Stimulated activated CD8-positive, alpha-beta memory T cell treated with anti-CD3 and anti-CD28 coated beads, Interleukin-12 subunit alpha, Interleukin-12 subunit beta, amount 100 ng/mL, for 24 hours (primary cell): Measurements from ENCODE around the gene CDC42EP4.
"Not testable (repeated sequence)": the region's sequence is repeated elsewhere in the genome, so short reads cannot be mapped to it uniquely, and the experiment has no call there.

ENCODE experiments used
- DNase-seq: peaks from one replicate; pipeline ENCODE4 v3.0.0-alpha.2; 2020; ENCODE audit errors: extremely low read depth

The CDC42EP4 gene

GRCh38 chr17:73278465-73279453 is 33.0 kb downstream of the CDC42EP4 start:
- no peak for DNase-seq

- DNase-seq, result no peak
Observed at GRCh38 chr17:73278049-73278464, 33.7 kb downstream of the CDC42EP4 start.

DNA sequence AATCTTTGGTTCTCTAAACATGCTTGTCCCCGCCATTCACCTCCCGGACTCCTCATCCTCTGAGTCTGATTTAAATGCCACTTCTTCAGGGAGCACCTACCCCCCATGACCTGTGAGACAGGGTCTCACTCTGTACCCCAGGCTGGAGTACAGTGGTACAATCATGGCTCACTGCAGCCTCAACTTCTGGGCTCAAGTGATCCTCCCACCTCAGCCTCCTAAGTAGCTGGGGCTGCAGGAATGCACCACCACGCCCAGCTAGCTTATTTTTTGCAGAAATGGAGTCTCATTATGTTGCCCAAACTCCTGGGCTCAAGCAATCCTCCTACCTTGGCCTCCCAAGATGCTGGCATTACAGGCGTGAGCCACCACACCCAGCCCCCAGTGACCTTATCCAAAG is 37.3 kb downstream of the CDC42EP4 start:
- no peak for DNase-seq

DNA sequence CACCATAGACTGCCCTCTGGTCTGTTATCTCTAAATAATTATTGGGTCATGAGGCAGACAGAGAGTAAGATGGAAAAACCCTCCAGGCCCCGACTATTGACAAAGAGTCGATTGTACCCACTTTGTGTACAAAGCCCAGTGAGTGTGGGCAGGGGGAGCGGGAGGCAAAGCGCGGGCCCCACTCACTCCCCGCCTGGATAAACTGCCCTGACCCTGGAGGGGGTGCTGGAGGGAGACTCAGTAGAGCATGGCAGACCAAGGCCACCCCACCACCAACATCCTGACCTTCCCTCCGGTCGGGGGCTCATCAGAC is 38.9 kb downstream of the CDC42EP4 start:
- DNase-seq, result no peak

DNA sequence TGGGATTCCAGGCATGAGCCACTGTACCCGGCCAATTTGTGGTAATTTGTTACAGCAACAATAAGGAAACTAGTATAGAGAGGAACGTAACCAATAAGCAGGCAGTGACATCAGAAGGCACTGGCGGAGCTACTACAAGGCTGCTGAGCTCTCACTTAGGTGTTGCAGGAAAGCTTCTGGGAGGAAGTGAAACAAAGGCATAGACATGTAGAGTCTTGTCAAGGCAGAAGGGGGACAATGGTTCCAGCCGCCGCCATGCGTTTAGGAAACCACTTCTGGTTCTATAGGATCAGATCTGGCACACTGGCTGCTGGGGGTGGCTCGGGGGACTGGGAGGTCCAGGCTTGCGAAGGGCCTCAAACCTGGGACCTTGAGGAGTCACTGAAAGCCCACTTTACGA is 40.7 kb downstream of the CDC42EP4 start:
- DNase-seq, result no peak

DNA sequence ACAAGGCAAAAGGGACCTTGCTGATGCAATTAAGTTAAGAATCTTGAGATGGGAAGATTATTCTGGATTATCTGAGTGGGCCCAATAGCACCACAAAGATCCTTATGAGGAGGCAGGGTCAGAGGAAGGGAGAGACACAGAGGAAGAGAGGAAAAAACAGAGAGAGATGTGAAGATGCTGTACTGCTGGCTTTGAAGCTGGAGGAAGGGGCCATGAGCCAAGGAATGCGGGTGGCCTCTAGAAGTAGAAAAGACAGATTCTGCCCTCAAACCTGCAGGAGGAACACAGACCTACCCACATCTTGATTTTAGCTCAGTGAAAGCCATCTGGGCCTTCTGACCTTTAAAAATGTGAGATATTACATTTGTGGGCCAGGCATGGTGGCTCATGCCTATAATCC is 42.0 kb downstream of the CDC42EP4 start:
- DNase-seq, result no peak

- no peak for DNase-seq
Observed at GRCh38 chr17:73269329-73269615, 42.5 kb downstream of the CDC42EP4 start.

DNA sequence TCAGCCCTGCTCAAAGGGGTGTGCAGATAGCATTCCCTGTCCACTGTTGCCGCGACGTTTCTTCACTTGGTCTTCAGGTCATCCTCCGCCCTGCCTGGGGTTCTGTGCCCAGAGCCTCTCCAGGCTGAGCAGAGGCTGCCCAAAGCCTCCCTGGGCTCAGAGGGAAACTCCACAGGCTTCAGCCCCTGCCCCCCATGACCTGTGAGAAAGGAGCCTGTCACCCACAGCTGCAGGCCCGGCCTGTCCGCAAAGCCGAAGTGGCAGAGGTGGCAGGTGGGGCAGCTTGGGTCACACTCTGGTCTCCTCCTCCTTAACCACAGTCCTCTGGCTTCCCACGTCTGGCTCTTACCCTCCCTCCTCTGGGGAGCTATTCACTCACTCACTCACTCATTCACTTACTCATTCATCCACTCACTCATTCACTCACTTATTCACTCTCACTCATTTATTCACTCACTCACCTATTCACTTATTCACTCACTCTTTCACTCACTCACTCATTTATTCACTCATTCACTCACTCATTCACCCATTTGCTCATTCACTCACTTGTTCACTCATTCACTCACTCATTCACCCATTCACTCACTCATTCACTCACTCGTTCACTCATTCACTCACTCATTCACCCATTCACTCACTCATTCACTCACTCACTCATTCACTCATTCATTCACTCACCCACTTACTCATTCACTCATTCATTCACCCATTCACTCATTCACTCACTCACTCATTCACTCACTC is 43.0 kb downstream of the CDC42EP4 start:
- no peak for DNase-seq

- DNase-seq, result no peak
Observed at GRCh38 chr17:73267648-73268537, 43.9 kb downstream of the CDC42EP4 start.

- no peak for DNase-seq
Observed at GRCh38 chr17:73266796-73267195, 45.0 kb downstream of the CDC42EP4 start.

GRCh38 chr17:73265646-73266640 is 45.9 kb downstream of the CDC42EP4 start:
- no peak for DNase-seq

DNA sequence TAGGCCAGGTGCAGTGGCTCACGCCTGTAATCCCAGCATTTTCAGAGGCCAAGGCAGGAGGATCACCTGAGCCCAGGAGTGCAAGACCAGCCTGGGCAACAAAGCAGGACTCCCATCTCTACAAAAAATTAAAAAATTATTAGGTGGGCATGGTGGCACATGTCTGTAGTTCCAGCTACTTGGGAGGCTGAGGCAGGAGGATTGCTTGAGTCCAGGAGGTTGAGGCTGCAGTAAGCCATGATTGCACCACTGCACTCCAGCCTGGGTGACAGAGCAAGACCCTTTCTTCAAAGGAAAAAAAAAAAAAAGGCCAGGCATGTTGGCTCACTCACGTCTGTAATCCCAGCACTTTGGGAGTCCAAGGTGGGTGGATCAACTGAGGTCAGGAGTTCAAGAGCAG is 47.4 kb downstream of the CDC42EP4 start:
- DNase-seq, result not testable (repeated sequence)

DNA sequence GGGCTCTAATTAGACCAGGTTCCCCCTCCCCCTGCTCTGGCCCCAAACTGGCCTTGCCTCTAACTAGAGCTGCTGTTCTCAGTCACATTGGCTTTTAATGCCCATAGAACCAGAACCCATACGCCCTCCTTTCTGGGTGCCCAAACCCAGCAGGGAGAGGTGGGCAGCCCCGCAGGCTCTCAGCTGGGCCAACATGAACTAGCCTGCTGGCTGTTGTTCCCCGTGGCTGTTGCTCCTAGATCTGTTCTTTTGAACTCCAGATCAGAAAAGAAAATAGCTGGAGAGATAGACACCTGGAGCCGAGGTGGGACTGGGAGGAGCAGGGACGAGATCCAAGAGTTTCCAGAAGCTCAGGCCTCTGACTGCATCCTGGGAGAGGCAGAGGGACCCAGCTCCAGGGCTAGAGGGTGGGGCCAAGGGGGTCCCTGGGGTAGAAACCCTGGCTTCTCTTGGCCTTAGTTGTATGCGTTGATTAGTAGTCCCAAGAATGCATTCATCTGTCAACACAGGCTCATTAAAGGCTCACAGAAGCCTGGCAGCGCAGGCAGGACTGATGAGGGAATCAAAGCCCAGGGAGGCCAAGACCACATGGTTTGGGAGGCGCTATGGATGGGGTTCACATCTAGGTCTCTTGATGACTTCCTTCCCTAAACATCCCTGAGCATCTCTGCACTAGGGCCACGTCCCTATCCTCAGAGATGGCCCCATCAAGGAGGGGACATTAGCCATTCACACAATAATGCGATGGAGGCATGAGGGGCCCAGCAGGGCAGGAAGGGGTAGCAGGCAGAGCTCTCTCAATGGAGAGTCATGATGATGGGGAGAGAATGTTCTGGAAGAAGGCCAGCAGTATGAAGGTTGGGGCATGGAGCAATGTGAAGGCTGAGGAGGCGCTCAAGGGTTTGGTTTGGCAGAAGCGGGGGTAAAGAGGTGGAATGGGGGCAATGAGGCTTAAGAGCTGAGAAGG is 48.8 kb downstream of the CDC42EP4 start:
- DNase-seq, result no peak

GRCh38 chr17:73261952-73262675 is 49.7 kb downstream of the CDC42EP4 start:
- no peak for DNase-seq

DNA sequence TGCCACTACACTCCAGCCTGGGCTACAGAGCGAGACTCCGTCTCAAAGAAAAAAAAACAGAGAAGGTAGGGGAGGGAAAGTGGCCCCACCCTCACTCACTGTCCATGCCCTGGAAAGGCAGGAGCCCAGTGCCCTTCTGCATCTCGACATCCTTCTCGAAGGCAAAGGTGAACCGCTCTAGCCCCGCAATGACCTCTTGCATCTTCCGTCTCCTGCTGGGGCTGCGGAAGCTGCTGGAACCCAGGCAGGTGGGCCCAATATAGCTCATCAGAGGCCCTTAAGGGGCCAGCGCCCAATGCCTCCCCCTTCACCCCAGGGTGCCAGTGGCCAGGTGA is 50.2 kb downstream of the CDC42EP4 start, which contains the start of gene CPSF4L:
CPSF4L (minus strand) TSS at position 264 of the 335 bp plus-strand sequence; CDS start at position 202, 62 bp downstream.
- no peak for DNase-seq

DNA sequence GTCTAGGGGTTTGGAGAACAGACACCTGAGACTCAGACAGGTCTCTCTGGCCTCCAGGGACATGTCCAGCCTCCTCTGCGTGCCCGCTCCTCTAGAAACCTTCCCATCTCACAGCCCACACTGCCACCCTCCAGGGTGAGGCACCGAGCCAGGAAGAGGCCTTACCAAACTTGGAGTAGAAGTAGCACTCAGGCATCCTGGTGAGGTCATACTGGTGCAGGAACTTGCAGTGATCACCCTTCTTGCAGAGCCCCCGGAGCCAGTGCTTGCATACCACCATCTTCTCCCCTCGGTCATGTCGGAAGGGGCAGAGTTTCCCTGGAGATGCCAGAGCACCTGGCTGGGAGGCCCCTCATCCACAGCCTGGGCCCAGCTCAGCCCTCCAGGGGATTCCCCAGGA is 54.3 kb downstream of the CDC42EP4 start:
- no peak for DNase-seq

DNA sequence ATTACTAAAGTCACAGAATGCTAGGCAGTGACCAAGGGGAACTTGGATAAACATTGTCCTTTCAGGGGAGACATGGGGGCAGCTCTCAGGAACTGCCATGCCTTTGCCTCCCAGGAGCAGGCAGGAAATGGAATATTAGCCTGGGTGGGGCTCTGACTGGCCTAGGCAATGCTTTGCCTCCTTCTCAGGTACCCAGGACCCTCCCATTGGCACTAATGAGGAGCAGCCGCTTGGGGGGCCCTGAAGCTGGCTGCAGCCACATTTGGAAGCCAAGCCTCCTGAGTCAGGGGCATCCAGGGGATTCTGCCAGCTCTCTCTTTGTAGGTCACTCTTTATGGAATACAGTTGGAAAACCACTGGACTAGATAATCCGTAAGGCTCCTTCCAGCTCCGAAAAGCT is 55.6 kb downstream of the CDC42EP4 start:
- DNase-seq, result no peak

GRCh38 chr17:73255671-73256181 is 56.1 kb downstream of the CDC42EP4 start:
- DNase-seq, result no peak

DNA sequence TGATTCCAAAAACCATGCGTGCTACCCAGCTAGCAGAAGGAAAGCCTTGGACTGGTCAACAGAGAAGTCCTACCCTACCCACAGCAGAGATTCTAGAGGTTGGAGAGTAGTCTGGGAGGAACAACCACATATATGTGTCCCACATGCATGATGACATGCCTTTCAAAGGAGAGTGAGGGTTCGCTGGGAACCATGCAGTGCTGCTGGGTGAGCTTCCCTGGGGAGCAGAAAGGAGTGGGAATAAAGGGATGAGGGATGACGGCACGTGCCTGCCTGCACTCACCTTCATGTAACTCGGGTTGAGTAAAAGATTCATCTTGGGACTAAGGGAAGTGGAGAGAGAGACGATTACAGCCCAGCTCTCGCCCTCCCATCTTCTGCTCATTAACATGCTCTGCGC is 59.9 kb downstream of the CDC42EP4 start:
- no peak for DNase-seq
